ENCODE data around the gene PMPCA.

The PMPCA gene, protein sequence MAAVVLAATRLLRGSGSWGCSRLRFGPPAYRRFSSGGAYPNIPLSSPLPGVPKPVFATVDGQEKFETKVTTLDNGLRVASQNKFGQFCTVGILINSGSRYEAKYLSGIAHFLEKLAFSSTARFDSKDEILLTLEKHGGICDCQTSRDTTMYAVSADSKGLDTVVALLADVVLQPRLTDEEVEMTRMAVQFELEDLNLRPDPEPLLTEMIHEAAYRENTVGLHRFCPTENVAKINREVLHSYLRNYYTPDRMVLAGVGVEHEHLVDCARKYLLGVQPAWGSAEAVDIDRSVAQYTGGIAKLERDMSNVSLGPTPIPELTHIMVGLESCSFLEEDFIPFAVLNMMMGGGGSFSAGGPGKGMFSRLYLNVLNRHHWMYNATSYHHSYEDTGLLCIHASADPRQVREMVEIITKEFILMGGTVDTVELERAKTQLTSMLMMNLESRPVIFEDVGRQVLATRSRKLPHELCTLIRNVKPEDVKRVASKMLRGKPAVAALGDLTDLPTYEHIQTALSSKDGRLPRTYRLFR

DNA sequence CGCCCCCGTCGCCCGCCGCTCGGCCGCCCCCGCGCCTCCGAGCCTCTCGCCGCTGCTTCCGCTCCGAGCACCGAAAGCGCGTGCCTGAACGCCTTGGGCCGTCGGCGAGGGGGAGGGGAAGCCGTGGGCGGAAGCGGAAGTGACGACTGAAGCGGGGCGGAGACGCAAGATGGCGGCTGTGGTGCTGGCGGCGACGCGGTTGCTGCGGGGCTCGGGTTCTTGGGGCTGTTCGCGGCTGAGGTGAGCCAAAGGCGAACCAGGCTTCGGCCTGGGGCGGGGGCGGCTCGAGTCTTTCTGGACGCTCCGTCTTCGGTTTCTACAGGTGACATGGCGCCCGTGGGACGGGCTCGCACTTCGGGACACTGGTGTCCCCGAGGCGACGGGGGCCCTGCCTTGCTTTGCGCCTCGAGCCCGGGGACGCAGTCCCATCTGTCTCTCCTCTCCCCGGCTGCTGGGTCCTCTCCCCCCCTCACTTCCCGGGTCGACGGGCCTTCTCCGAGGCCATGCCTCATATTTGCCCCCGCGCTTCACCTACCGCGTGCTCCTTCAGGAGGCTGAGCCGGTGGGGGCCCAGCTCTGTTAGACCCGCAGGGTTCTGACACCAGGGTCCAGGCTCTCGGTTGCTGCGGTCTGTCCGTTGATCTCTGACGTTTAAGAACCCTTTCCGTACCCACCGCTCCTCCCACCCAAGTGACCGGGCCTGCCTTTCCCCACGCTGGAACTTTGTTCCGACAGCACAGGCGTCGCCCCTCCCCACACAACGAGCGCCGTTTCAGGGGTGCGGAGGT, at the start of gene PMPCA, which contains the start of gene ENTR1:
PMPCA (plus strand) TSS at position 159 of the 788 bp plus-strand sequence; CDS start at position 170, 11 bp downstream.
ENTR1 (minus strand) TSS at position 115 of the 788 bp plus-strand sequence. CDS start 217 bp downstream, outside the sequence.
- DNase-seq, result peak; percentile 92

DNA sequence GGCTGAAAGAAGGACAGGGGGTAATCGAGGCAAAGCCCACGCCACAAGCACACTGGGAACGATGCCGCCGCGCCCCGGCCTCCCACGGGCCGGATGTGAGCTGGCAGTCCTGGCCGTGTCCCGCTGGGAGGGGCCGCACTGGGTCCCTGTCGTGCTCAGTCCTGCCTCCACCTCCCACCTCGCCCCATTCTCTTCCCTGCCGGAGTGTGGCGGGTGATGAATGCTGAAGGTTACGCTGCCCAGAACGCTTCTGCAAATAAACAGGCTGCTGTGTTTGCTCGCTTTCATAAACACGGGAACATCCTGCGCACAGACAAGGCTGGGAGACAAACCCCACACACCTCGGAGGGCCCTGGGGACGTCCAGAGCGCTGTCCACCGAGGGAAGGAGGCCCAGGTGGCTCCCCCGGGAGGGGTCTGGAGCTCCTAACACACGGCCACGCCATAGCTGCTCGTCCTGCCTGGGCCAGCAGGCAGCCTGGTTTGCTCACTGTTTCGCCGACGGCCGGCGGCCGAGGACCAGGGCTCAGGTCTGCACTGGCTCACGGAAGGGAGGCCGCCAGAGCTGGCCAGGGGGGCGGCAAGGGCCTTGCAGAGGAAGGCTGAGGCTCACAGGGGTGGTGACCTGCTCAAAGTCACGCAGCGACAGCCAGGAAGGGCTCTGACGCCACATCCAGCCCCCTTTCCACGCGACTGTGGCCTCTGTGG, 49.3 kb upstream of the PMPCA start:
- no peak for DNase-seq

DNA sequence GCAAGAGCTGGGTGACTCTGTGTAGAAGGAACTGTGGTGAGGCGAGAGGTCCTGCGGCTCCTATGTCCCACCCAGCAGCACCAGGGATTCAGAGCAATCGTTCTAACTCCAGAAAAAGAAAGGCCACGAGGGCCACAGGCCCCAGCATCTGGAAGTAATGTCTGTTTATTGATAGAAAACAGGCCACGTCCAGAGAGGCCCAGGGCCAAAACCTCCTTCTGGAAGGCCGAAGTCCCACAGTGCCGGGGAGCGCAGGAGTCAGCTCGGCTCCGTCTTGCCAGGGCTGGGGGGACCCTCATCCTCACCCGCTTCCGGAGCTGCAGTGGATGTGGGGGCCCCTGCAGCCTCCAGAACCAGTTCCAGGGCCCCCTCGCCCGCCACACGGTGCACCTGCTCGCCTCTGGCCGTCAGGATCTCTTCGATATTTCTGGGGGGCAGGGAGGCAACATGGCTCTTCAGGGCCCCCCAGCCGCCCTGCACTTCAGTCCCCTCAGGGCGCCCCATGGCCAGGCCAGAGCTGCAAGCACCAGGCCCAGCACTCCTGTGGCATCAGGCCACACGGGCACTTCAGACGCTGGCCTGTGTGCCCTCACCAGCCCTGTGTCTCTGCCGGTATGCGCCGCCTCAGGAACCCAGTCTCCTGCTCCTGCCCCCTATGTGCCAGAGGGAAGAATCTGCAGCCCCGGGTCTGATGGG, 48.6 kb upstream of the PMPCA start:
- DNase-seq, result no peak

DNA sequence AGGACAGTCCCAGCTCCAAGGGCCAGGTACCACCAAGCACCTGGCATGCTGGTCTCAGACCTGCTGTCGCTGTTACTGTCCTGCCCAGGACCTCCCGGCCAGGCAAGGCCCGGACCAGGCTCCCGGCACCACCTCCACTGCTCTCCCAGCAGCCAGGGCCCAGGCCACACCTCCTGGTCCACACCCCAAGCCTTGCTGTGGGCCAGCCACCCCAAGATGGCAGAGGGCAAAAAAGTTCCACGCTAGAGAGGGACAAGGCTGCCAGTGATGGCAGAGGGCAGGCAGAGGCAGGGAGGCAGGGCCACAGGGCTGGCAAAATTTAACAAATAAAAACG, 48.0 kb upstream of the PMPCA start:
- DNase-seq, result no peak

DNA sequence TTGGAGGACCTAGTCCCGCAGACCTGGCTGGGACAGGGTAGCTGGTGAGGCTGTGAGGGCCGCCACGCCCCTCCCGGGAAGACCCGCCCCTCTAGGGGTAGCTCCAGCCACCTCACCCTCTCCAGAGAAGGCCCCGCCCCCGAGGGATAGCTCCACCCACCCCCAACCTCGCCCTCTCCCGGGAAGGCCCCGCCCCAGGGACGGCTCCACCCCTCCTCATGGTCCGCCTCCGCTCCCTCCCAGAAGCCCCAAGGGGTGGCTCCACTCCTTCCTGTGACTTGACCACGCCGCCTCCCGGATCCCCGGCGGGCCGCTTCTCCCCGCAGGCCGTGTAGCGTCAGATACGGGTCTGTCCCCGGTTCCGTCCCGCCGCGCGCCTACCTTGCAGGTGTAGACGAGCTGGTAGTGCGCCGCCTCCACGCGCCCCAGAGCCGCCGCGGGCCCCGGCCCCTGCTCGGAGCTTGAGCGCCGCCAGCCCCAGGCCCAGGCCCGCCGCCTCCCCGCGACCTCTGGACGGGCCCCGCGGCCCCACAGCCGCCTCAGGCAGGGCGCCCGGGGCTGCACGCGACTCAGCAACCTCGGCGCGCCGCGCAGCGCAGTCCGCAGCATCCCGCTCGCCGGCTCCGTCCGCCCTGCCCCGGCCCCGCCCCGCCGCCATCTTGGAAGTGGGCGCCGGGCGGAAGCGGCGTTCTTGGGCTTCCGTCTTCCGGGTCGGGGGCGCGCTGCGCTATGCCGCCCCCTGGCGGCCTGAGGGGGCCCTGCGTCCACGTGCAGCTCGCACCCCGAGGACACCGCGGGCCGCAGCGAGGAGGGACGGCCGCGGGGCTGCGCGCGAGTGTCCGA, 47.1 kb upstream of the PMPCA start, which contains the start of gene DNLZ:
DNLZ (minus strand) TSS at position 639 of the 843 bp plus-strand sequence; CDS start at position 609, 30 bp downstream.
- peak; percentile 87 for DNase-seq

DNA sequence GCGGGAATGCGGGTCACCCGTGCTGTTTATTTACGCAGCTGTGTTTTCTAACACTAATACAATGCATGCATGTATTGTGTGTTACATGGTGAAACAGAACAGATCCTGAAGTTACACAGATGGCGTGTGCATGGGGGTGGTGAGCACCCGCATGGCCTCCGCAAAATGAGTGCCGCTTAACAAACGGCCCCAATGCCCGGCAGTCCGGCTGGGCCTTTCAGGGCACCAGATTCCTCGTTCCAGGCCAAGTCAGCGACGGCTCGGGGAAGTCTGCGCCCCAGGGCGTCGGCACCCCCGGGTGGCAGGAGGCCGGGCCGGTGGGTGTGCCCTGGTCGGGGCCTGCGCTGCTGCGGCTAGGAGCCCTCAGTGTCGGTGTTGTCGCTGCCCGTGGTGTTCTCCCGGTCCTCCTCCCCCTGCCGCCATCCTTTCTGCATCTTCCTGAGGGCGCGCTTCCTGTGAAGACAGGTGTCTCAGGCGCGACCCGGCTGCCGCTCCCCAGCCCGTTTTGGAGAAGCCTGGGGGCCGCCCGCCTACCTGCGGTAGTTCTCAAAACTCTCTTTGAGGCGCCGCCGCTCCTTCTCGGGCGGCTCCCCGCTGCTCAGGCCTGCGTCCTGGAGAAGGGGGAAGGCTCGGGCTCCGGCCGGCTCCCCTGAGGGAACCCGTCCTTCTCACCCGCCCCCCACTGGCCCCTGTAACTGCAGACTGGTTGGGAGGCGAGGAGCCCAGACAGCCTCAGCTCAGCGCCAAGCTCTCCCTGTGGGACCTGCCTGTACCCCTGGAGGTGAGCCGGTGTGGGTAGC, 46.3 kb upstream of the PMPCA start:
- no peak for DNase-seq

DNA sequence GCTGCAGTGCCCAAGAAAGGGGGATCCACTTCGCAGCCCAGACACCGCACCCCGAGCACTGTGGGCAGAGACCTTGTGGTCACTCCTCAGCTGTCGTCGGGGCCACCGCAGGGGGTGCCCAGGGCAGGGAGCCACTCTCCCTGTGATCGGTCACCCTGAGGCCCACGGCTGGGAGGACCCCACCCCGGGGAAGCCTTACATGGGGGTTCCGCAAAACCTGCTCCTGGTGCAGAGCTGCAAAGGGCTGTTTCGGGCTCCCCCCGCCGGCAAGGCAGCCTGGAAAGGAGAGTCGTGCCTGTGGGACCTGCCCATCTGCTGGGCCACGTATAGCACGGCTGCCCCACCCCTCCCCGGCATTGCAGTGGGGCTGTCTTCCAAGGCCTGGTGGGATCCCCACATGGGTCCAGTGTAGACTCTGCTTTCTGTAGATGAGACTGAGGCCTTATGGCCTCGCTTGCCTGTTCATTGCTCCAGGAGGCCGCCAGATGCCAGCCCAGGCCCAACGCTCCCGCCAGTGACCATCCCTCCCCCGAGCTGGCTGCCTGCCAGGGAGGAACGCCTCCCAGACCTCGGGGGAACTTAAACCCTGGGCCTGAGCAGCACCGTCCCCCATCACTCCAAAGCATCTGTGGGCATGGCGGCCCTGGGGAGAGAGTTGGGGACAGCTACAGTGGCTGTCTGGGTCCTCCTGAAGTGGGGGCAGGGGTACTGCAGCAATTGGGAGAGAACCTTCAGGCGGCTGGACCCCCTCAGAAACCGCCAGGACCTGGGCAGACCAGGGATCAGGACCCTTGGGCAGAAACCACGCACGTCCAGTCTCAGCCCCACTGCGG, 45.3 kb upstream of the PMPCA start:
- DNase-seq, result no peak

DNA sequence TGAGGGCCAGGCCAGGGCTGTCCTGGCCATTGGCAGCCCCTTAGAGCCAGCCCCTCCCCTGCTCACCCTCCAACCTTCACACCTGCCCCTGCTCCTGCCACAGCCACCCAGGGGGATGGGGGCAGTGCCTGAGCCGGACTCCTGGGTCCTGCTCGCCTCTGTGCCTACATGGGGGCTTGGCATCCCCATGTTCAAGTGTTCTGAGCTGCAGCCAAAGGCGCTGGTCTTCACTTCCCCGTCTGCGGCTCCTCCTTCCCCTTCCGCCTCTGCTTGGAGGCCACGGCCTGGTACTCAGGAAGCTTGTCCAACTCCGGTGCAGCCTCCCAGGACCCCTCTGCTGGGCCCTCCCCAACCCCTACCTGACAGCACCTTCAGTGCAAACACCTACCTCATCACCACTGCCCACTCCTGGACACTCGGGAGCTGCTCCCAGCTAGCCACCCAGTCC, 44.7 kb upstream of the PMPCA start:
- DNase-seq, result no peak

DNA sequence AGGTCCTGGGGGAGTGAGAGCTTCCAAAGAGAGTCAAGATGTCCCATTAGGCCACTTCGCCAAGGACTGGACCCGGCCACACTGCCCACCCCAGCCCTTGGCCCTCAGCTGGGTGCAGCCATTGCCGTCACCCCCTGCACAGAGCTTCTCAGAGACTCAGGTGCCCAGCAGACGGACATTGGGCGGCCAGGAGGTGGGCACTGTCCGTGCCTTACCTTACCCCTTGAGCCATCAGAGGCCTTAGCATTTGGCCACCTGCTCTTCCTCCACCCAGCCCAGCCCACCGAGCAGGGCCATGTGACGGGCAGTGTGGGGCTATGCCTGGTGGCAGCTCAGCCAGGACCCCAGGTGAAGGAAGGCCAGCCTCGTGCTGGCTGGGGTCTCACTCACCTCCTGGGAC, 43.6 kb upstream of the PMPCA start:
- no peak for DNase-seq

DNA sequence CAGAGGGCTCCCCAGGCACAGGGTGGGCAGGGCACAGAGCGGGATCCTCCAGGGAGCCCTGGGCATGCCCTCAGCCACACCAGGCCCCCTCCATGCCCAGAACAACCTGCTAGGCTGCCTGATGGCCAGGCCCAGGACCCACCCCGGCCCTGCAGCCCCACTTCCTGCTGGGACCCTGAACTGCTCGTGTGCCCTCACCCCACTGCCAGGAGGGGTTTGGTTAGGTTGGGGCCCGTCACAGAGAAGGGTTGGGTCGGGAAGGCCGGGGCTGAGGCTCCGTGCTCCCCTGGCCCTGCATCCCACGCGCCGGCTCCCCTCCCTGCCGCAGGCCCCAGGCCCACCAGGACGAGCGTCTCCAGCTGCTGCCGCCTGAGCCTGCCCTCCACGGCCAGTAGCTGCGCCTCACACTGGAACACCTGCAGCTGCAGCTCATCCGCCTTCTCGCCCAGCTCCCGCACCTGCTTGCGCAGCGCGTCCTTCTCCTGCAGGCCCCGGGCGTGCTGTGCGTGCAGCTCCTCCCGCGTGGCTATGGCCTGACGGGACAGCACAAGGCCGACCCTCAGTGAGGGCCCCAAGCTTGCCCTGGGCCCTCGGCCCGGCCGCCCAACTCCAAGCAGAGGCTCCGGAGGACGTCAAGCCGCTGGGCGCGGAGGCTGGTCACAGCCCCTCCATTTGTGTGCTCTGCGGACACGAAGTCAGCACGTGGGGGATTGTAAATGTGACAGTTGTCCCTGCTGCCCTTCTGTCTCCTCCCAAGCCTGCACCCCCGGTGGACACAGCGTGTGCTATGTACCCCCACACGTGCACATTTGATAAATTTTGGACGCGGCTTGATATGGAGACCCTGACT, 42.9 kb upstream of the PMPCA start:
- DNase-seq, result no peak

DNA sequence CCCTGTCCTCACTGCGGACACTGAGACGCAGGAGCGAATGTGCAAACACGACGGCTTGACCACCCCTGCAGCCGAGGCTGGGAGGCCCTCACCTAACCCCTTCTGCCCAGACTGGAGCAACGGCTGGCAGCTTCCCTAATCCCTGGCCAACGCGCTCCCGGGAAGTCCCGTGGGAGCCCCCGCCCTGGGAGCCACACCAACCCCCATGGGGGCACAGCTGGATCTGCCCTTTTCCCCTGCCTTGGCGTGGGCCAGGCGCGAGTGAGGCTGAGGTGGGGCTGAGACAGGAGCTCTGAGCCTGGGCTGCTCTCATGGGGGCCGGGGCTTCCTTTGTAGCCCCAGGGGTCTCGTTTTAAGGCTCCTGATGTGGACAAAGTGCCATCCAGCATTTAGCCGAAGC, 42.3 kb upstream of the PMPCA start:
- DNase-seq, result no peak

DNA sequence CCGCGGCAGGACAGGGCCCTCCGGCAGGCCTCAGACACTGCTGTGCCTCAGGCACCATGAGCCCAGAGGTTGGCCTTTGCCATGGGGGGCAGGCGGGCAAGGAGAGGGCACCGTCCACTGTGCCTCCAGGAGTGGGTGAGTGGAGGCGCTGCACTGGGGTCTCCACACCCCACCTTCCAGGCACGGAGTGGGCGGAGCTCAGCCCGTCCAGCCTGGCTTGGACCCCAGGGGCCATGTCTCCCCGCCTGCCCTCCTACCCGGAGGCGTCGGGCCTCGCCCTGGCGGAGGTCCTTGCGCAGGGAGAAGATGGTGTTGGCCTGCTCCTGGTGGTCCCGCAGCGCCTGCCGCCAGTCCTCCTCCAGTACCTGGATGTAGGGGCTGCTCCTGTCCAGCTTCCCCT, 40.4 kb upstream of the PMPCA start:
- DNase-seq, result no peak

DNA sequence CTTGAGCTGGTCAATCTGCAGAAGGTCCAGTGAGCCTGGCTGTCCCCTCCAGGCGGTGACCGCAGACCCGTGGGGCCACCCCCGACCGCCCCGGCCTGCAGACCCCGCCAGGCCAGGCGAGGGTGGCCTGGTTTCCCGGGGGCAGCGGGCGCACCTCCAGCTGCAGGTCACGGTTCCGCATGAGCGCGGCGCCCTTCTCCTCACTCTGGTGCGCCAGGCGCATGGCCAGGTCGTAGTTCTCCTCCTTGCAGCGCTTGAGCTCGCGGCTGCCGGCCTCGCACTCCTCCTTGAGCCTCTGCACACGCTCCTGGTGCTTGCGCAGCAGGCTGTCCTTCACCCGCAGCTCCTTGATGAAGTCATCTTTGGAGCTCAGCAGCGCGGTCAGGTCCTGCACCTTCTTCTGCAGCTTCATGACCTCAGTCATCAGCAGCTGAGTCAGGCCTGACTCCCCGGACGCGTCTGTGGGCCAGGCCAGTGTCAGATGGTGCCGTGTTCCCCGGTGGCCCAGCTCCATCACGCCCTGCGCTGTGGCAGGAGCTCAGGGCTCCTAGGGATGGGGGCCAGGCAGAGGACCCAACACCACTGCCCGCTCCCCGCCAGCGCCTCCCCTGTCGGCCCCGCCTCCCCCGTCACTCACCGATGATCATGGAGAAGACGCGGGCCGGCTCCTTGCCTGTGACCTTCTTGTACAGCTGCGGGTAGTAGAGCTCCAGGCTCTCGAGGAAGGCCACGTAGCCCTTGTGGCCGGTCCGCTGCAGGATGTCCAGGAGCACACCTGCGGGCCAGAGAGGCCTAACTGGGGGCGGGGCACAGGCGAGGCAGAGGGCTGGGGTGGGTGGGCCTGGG, 39.5 kb upstream of the PMPCA start:
- DNase-seq, result no peak

DNA sequence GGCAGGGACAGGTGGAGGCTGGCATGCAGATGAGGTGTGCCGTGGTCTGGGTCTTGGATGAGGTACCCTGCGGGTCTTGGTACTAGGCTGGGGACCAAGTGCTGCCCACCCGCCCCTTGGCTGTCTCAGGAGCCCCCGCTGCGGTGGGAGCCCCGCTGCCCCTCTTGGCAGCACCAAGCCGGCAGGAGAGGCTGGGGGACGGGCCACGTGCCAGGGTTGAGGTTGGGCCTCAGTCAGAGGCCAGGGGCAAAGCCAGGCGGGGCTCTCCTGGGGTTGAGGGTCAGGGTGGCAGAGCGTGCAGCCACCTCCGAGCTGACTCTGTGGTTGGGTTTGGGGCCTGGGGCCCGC, 39.0 kb upstream of the PMPCA start:
- no peak for DNase-seq

DNA sequence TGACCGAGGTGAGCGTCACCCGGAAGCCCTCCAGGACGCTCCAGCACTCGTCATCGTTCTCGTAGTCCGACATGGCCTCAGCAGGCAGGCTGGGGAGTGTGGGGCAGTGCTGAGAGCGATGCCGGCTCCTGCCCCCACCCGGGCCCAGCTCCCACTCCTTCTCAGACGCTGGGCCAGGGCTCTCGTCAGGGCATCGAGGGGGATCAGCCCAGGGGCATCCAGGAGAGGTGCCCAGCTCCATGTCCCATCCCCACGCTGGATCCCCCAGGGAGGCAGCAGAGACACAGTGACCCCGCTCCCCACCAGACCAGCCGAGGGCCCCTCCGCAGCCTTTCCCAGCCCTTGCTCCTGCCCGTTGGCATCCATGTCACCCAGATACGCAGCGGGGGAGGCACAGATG, 38.5 kb upstream of the PMPCA start:
- no peak for DNase-seq

DNA sequence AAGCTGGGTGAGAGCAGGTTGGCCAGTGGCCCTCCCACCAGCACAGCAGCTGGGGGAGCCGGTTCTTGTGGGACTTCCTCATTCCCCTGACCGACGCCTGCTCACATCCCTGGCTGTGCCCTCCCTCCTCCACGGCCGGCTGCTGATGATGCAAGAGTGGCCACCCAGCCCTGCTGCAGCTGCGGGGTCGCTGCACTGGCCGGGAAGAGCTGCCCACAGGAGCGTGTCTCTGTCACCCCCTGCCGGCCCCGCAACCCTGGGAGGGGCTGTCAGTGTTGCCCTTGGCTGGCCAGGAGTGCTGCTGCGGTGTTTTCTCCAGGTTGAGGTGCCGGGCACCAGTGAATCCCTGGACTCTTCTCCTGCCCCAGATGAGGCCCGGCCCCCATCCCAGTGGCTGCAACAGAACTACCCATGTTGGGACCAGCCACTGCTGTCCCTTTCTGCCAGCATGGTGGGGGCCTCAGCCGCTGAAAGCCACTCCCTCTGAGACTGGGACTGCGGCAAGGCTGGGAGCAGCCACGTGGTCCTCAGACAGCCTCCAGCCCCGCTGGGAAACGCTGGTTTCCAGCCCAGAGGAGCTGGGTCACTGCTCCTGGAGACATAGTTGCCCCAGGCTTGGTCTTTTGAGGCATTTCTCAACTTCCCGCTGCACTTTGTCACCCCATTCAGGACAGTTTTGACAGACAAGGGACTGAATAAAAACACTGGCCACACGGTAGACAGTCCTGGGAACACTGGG, 37.7 kb upstream of the PMPCA start:
- no peak for DNase-seq
